ENCODE results near the gene SGSH.

DNA sequence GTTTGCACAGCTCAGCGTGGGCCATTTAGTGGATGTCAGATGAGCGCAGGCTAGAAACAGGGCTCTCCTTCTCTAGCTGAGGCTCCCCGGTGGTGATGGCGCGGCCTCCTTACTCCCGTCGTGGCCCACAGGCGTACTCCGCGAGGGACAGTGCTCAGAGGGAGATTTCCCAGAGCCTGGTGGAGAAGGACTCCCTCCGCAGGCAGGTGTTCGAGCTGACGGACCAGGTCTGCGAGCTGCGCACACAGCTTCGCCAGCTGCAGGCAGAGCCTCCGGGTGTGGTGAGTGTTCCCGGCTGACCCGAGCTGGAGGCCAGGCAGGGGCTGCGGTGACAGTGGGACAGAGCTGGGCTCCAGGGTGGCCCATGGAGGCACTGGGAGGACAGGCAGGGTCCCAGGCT, 28.9 kb downstream of the SGSH start:
- TF ChIP-seq POLR2A (IDR thresholded peaks at IDR 0.05) (no peak), POLR2AphosphoS5 (IDR thresholded peaks at IDR 0.05; ENCODE audit: insufficient read depth in 1 of 2, low read depth in 1 of 2) (no peak)

Measured in vagina (tissue), 2 donors.